Activated CD8-positive, alpha-beta memory T cell treated with anti-CD3 and anti-CD28 coated beads, Interleukin-2, amount 50 U/mL, for 24 hours (primary cell): ENCODE data around the gene ZNF500.

Experiments used
- DNase-seq: peaks from one replicate; pipeline ENCODE4 v3.0.0-alpha.2; 2020; ENCODE audit errors: extremely low read depth

The ZNF500 gene

GRCh38 chr16:4772351-4772750 lies 5.4 kb upstream of the ZNF500 start:
- DNase-seq: no peak

GRCh38 chr16:4771646-4772045 lies 4.7 kb upstream of the ZNF500 start:
- no peak for DNase-seq

GRCh38 chr16:4769306-4769638 lies 2.3 kb upstream of the ZNF500 start:
- DNase-seq: no peak

DNA sequence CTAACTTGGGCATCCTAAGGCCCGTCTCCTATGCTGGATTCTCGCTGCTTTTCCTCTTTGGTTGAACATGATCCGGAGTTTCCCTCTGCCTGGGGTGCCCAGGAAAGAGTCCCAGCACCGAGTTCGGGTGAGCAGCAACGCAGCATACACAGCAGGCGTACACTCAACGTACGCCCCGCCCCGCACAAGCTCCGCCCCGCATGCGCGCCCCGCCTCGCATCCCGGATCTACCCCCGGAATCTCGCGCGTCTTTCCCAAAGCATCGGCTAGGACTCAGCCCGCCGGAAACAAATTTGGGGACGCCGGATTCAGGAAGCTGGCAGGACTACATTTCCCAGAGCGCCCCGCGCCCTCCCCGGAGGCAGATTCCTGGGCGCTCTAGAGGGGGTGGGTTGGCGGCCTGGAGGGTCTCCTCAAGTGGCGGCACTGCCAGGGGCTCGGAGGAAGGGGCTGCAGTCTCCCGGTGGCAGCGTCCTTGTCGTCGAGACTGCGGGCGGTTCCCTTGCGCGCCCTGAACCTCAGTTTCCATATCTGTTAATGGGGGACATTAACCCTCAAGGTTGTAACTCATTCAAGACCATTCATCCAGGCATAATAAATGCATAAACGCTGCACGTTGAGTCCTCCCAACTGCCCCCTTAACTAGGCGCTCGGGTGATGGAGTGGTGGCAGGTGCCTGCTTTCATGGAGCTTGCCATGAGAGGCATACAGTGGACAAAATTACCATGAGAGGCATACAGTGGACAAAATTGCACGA lies 1.8 kb upstream of the ZNF500 start:
- peak; percentile 82 for DNase-seq

GRCh38 chr16:4767872-4768548 lies 1.0 kb upstream of the ZNF500 start:
- no peak for DNase-seq

DNA sequence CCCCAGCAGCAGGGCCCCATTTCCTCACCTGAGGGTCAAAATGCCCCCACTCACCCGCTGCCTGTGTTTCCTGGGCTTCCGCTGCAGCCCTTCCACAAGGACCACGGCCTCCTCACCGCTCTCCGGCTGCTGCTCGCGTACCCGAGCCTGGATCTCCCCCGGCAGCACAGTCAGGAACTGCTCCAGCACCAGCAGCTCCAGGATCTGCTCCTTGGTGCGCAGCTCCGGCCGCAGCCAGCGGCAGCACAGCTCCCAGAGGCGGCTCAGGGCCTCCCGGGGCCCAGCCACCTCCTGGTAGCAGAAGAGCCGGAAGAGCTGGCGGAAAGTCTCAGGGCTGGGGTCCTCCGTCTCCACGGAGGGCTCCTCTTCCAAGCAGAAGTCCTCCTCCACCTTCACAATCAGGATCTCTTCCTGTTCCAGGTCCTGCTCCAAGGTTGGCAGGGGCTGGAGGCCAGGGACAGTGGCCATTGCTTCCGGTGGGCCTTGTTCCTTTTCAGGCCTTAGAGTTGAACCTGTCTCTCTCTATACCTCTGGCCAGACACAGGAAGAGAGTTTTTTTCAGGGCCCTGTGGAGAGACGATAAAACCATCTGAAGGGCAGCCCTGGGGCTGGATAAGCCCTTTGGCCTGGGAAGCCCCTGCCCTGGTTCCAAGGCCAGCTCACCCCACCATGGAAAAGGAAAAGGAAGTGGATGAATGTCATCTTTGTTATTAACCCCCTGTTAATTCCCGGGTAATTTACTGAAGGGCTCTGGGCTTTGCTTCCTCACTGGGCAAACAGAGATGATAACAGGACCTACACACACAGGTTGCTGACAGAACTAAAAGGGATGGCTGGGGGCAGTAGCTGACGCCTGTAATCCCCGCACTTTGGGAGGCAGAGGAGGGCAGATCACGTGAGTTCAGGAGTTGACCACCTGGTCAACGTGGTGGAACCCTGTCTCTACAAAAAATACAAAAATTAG lies 1.2 kb downstream of the ZNF500 start:
- no peak for DNase-seq

DNA sequence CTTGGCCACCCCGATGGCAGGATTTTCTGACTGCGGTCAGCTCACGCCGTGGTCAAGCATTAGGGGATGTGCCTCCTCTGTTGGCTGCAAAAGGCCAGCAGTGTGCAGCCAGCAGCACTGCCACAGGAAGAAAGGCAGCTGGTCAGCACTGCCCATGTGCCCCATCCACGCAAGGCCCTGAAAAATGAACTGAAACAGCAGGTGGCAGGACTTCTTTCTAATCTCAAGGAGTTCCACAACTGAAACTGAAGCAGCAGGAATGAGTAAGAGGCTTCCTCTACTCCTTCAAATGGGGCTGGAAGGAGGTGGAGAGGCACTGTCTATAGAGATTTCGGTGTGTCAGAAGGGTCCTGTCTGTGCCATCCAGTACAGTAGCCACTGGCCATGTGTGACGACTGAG lies 3.2 kb downstream of the ZNF500 start:
- DNase-seq: no peak

- no peak for DNase-seq
Observed at GRCh38 chr16:4762205-4762604, 4.8 kb downstream of the ZNF500 start.

DNA sequence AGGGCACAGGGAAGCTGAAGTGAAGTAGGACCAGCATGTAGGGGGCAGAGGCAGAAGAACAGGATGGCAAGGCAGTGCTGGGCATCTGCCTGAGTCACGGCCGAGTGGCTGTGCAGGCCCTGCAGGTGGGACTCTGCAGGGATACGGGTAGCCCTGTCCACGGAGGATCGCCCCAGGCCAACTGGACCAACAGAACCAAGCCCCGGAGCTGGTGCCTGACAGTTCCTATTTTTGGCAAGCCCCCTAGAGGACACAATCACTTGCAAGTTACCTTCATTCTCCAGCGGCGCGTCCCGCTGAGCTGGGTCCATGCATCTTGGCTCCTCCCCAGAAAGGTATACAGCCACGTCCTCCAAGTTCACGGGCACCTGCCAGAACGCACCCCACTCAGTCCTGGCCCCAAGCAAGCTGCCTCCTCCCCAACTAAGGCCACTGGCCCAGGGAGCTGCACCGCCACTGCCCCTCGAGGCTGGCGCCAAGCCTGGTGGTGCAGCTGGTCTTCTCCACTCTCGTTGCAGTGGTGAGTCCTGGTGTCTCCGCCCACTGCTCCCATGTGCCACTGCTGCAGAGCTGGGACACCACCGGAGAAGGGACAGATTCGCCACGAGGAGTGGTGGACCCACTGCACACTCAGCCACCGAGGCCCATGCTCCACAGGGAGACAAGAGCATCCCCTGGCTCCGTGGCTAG lies 6.6 kb downstream of the ZNF500 start:
- DNase-seq: no peak

- DNase-seq: no peak
Observed at GRCh38 chr16:4755687-4756086, 11.3 kb downstream of the ZNF500 start.

DNA sequence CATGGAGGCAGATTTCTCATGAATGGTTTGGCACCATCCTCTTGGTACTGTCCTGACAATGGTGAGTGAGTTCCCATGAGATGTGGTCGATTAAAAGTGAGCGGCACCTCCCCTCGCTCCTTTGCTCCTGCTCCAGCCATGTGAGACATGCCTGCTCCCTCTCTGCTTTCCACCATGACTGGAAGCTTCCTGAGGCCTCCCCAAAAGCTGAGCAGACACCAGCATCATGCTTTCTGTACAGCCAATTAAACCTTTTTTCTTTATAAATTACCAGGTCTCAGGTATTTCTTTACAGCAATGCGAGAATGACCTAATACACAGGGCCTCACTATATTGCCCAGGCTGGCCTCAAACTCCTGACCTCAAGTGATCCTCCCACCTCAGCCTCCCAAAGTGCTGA lies 12.1 kb downstream of the ZNF500 start:
- DNase-seq: no peak

DNA sequence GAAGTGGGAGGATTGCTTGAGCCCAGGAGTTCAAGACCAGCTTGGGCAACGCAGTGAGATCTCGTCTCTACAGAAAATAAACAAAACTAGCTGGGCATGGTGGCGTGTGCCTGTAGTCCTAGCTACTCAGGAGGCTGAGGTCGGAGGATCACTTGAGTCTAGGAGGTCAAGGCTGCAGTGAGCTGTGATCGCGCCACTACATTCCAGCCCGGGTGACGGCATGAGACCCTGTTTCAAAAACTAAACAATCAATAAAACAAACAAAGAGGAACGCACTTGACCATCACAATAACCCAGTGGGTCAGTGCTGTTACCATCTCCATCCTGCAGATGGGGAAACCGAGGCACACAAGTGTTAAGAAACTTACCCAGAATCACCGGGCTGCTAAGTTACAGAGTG lies 13.7 kb downstream of the ZNF500 start:
- DNase-seq: no peak

DNA sequence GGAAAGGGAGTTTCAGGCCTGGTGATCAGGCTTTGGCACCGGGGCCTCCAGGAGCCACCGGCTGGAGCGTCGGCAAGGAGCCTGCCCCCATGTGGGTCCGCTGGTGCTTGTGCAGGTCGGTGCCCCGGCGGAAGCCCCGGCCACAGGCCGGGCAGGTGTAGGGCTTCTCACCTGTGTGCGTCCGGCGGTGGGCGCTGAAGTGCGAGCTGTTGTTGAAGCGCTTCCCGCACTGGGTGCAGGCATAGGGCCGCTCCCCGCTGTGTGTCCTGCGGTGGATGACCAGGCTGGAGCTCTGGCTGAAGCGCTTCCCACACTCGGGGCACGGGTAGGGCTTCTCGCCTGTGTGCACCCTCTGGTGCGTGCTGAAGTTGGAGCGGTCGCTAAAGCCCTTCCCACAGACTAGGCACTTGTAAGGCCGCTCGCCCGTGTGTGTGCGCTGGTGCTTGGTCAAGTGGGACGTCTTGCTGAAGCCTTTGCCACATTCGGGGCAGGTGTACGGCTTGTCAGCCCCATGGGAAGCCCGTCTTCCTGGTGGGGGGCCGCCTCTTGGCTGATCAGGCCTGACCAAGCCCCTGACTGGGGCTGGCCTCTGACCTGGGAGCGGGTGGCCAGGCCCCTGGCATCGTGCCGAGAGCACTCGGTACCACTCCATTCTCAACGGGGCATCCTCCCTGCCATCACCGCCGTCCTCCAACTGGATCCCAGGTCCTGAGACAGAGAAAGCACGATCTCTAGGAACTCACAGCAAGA lies 14.4 kb downstream of the ZNF500 start:
- no peak for DNase-seq

DNA sequence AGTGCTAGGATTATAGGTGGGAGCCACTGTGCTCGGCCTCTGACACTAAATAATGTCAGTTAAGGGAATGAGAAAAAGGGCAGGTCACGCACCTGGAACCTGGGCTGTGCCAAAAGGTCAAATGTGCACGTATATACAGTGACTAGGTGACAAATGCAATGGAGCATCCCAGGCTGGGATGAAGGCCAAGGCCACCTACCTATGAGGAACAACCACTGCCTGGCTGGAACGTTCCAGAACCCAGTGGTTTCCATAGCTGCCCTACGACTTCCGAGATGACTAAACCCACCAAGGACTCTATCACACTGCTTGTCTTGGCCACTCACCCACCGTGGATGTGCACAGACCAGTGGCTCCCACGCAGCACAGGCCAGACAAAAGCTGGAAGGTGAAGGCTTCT lies 16.1 kb downstream of the ZNF500 start:
- no peak for DNase-seq

DNA sequence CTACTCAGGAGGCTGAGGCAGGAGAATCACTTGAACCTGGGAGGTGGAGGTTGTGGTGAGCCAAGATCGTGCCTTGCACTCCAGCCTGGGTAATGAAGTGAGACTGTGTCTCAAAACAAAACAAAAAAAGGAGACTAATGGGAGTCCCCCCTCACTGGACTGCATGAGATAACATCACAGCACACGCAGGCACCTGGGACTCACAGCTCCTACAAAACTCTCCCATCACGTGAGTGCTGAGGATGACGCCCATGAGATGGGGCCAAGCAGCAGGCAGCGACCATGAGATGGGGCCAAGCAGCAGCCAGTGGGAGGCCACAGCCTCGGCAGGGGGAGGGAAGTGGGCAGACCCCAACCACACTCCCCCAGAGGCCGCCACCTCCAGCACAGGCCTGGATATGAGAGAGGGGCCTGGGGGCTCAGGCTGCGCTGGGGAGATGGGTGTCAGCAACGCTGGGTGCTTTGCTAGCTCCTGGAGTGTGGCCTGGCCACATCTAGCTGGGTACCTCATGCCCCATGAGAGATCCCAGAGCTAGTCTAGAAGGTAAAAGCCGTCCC lies 17.2 kb downstream of the ZNF500 start:
- DNase-seq: no peak

- no peak for DNase-seq
Observed at GRCh38 chr16:4748682-4749411, 18.1 kb downstream of the ZNF500 start.

GRCh38 chr16:4747906-4748681 lies 18.9 kb downstream of the ZNF500 start:
- DNase-seq: no peak

DNA sequence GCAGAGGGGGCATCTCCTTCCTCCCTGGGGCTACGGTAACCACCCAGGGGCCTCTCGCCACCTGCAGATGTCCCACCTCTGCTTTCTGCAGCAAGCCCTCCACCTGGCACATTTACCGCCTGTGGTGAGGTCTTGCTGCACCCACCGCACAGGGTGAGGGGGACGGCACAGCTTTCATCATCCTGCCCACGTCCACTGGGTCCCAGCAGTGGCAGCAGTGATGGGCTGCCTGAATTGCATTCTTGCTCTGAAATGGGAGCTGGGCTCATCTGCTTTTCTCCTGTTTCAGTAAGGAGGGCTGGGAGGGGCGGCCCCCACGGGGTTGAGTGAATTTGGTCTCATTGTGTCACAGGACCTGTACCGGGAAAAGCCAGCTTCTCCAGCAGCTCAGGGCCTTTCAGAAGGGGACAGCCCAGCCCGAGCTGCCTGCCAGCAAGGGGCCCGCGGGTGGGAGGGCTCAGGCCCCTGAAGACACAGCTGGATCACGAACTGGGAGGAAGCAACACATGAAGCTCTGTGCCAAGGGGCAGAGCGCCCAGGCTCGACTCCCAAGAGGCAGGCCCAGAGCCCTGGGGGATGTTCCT lies 19.9 kb downstream of the ZNF500 start:
- DNase-seq: no peak

DNA sequence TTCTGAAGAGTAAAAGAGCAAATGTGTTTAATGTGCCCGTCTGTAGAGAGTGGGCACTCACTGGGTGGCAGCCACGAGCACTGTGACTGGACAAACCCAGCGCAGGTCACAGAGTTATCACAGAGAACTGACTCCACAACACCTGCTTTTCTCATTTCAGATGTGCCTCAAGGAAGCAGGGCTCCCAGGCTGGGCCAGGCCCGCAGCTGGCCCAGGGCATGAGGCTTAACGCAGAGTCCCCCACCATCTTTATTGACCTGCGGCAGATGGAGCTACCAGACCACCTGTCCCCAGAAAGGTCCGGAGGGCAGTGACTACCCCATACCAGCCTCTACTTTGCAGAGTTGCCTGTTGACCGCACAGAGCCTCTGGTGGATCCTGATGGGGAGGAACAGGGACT lies 20.7 kb downstream of the ZNF500 start:
- DNase-seq: no peak
